GM12878 (cell line): ENCODE measurements around the gene KLHL22.

Experiments used
- CHD2 ChIP-seq: IDR thresholded peaks from 2 replicates; pipeline ENCODE4 v1.6.1; 2011; ENCODE audit warnings: low read depth, low read length, improper control_type of control experiment, borderline replicate concordance
- MLLT1 ChIP-seq: fragments of 450-650 bp; IDR thresholded peaks from 2 replicates; pipeline ENCODE4 v1.6.1; 2016; ENCODE audit warnings: mild to moderate bottlenecking
- RAD21 ChIP-seq: IDR thresholded peaks from 2 replicates; pipeline ENCODE4 v1.6.1; 2011; ENCODE audit warnings: mild to moderate bottlenecking, low read depth, low read length, moderate library complexity; ENCODE audit not compliant: insufficient read depth
- ZBTB33 ChIP-seq: fragments of 450-650 bp; IDR thresholded peaks from 2 replicates; pipeline ENCODE4 v1.6.1; 2017; ENCODE audit warnings: mild to moderate bottlenecking

- TF ChIP-seq ZBTB33 (no peak), RAD21 (no peak), CHD2 (no peak), MLLT1 (no peak)
Observed at GRCh38 chr22:20436307-20436767, 59.3 kb downstream of the KLHL22 start.
